Amniotic epithelial cell (primary cell): ENCODE data around the gene AS3MT.
"Not testable (repeated sequence)": the region's sequence is repeated elsewhere in the genome, so short reads cannot be mapped to it uniquely, and the experiment has no call there.

Experiments used
- DNase-seq: peaks from one replicate; pipeline ENCODE4 v3.0.0-alpha.2; 2010; ENCODE audit warnings: low read depth

The AS3MT gene

GRCh38 chr10:102919992-102920739, 50.9 kb downstream of the AS3MT start:
- no peak for DNase-seq

- DNase-seq: no peak
These were observed 54.3 kb downstream of the AS3MT start for GRCh38 chr10:102923601-102924000.

DNA sequence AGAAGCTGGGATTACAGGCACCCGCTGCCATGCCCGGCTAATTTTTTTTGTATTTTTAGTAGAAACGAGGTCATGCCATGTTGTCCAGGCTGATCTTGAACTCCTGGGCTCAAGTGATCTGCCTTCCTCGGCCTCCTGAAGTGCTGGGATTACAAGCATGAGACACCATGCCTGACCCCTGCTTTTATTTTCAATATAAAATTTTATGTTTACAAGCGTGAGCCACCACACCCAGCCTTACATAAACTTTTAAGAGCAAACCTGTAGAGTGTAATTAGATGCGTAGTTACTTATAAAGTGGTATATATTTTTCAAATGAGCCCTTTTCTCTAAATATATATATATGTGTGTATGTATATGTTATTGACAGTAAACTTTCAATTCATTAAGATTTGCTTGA, 57.6 kb downstream of the AS3MT start:
- no peak for DNase-seq

DNA sequence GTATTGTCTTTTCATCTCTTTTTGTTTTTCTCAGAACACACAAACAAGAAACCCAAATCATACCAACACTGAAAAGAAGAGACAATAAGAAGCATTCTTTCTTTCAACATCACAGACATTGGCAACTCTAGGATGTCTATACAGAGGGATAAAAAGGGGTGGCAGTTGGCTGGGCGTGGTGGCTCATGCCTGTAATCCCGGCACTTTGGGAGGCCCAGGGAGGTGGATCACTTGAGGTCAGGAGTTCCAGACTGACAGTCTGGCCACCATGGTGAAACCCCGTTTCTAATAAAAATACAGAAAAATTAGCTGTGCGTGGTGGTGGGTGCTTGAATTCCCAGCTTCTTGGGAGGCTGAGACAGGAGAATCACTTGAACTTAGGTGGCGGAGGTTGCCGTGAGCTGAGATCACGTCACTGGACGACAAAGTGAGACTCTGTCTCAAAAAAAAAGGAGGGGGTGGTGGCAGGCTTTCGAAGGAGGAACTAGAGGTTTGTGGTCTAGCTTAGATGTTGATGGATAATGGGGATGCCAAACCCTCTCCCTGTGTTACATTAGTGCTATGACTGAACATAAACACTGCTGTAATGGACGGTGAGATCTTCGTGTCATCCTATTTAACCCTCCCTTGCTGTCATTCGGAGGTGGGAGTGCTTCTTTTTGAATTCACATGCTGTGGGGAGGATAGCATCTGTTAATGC, 58.2 kb downstream of the AS3MT start:
- no peak for DNase-seq

- DNase-seq: not testable (repeated sequence)
These were observed 59.2 kb downstream of the AS3MT start for GRCh38 chr10:102928442-102928841.

DNA sequence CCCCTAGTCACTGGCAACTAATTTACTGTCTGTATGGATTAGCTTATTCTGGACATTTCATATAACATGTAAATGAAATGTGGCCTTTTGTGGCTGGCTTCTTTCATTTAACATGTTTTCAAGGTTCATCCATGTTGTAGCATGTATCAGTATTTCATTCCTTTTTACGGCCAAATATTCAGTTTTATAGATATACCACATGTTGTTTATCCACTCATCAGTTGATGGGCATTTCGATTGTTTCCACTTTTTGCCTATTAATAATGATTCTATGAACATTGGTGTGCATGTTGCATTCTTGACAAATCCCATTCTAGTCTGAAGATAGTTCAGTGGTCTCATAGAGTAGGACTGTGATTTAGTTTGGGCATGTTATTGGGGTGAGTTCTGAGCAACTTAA, 61.5 kb downstream of the AS3MT start:
- no peak for DNase-seq

- DNase-seq: no peak
These were observed 62.4 kb downstream of the AS3MT start for GRCh38 chr10:102931643-102932042.

DNA sequence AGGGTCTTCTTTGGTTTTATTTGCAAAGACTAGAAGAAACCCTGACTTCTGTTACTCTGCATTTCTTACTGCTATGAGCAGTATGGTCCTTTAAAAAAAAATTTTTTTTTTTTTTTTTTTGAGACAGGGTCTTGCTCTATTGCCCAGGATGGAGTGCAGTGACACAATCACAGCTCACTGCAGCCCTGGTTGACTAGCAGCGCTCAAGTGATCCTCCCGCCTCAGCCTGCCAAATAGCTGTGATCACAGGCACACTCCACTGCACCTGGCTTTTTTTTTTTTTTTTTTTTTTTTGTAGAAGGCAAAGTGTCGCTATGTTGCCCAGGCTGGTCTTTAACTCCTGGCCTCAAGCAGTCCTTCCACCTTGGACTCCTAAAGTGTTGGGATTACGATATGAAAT, 66.2 kb downstream of the AS3MT start:
- DNase-seq: no peak

DNA sequence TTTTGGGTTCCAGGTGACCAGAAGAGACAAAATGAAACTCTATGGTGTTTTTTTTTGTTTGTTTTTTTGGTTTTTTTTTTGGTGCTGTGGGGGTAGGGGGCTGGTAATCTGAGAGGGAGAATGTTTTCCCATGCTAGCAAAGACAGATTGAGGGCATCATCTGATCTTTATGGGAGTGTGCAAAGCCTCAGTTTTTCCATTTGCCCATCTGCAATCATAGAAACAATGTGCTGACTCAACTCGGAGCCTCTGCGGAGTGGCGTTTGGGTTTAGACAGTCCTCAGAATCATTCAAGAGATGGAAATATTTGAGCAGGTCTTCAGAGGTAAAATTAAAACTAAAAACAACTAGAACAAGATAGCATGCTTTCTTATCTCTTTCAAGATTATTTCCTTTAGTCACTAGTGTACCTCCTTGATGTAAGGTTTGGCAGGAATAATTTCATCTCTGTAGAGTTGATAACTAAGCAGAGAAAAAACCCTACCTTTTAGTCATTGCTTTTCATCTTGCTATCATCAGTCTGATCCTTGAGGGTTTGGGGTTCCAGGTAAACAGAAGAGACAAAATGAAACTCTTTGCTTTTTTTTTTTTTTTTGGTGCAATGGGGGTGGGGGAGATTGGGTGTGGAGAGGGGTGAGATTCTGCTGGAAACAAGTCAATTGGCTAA, 66.8 kb downstream of the AS3MT start:
- no peak for DNase-seq

- DNase-seq: no peak
These were observed 72.1 kb downstream of the AS3MT start for GRCh38 chr10:102941401-102941800.

DNA sequence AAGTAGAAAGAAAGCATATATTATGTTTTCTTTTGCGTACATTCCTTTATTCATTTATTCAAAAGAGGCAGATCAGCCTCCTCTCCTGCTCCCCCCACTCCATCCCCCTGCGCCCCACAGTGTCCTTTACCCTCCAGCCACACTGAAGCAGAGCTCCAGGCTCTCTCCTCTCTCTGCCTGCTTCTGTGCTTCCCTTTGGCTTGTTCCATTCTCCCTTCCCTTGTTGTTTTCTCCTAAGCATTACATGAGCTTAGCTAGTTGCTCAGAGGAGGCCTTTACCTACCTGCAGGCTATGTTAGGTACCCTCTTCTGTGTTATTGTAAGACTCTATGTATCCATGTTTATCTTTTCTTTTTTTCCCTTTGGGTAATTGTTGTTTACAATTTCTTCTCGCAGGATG, 76.2 kb downstream of the AS3MT start:
- DNase-seq: no peak

- DNase-seq: no peak
These were observed 76.7 kb downstream of the AS3MT start for GRCh38 chr10:102945962-102946361.

- DNase-seq: no peak
These were observed 77.7 kb downstream of the AS3MT start for GRCh38 chr10:102946992-102947391.

GRCh38 chr10:102948176-102948575, 78.9 kb downstream of the AS3MT start:
- DNase-seq: no peak

GRCh38 chr10:102948786-102949185, 79.5 kb downstream of the AS3MT start:
- DNase-seq: no peak

GRCh38 chr10:102949916-102950315, 80.6 kb downstream of the AS3MT start:
- DNase-seq: peak; percentile 32

- DNase-seq: peak; percentile 41
These were observed 82.0 kb downstream of the AS3MT start for GRCh38 chr10:102951316-102951715.
